RWPE1 (cell line): ENCODE data around the gene MYO5C.

Experiments
- CTCF ChIA-PET: fragments of 350-600 bp; sonication (Branson Sonifier 250); formaldehyde crosslinking; extraction: SDS; loops from one replicate; lab custom pipeline; 2021; lab: Yijun Ruan, JAX
- POLR2A ChIA-PET: fragments of 400-600 bp; formaldehyde crosslinking; extraction: SDS; loops from one replicate; lab custom pipeline; 2020; ENCODE audit warnings: antibody characterized with exemption; ENCODE audit not compliant: low non-redundant PET; lab: Yijun Ruan, JAX
- DNase-seq: peaks from one replicate; pipeline ENCODE4 v3.0.0; 2012; ENCODE audit warnings: low spot score
- H3K27ac ChIP-seq: fragments of 450-650 bp; 2 replicates; pipeline ENCODE4 v1.5.1; 2017
- TF ChIP-seq, protein P1 (sequence below): fragments of 450-650 bp; conservative IDR thresholded peaks from 2 replicates; pipeline ENCODE4 v1.5.1; 2017; ENCODE audit warnings: low read depth, mild to moderate bottlenecking

Gene MYO5C

DNA sequence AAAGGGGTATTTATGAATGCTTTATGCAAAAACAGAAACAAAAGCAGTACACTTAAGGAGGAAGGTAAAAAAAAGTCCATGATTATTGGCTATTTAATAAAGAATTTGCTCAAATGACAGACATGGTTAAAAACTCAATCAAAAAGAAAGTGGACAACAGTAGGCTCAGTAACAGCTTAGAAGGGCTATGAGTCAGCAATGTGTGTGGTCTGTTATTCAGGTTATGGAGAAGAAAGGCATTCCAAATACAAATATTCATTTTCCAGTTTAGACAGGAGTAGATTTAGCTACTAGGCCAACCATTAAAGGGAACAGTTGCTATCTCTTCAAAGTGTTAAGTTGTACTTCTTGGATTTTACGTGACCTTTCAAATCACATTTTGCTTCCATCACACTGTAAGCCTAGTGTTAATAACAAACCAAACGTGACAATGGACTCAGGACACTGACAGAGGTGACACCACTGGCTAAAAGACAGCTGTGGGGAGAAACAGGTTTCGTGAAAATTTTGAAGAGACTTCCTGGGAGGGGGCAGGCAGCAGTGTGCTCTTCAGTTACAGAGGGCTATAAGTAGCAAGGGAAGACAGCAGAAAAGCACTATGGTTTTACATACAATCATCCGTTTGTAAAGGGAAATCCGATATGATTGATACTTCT lies 41.7 kb upstream of the MYO5C start:
- ChIA-PET CTCF (interaction anchor here (0.6 kb wide), 1 partner anchor 186 kb away, joined by 4 read pairs; no protein-coding TSS in a partner anchor), POLR2A (interaction anchor here (0.6 kb wide), 1 partner anchor 212 kb away, joined by 4 read pairs; no protein-coding TSS in a partner anchor)
- no peak overlapping the region for H3K27ac ChIP-seq
- TF ChIP-seq, protein P1, sequence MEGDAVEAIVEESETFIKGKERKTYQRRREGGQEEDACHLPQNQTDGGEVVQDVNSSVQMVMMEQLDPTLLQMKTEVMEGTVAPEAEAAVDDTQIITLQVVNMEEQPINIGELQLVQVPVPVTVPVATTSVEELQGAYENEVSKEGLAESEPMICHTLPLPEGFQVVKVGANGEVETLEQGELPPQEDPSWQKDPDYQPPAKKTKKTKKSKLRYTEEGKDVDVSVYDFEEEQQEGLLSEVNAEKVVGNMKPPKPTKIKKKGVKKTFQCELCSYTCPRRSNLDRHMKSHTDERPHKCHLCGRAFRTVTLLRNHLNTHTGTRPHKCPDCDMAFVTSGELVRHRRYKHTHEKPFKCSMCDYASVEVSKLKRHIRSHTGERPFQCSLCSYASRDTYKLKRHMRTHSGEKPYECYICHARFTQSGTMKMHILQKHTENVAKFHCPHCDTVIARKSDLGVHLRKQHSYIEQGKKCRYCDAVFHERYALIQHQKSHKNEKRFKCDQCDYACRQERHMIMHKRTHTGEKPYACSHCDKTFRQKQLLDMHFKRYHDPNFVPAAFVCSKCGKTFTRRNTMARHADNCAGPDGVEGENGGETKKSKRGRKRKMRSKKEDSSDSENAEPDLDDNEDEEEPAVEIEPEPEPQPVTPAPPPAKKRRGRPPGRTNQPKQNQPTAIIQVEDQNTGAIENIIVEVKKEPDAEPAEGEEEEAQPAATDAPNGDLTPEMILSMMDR: no peak
- DNase-seq: peak; percentile 77

- no peak for DNase-seq
- CTCF ChIA-PET: no interaction called here
- POLR2A ChIA-PET: no interaction called here
- no peak overlapping the region for H3K27ac ChIP-seq
- TF ChIP-seq, protein P1: no peak
Measured at GRCh38 chr15:52336529-52336928, 40.9 kb upstream of the MYO5C start.

GRCh38 chr15:52334491-52335160 lies 39.0 kb upstream of the MYO5C start:
- ChIA-PET POLR2A (no interaction called here), CTCF (no interaction called here)
- TF ChIP-seq, protein P1: no peak
- no peak overlapping the region for H3K27ac ChIP-seq
- DNase-seq: peak; percentile 74

- ChIA-PET CTCF (interaction anchor here (0.5 to 1.0 kb wide), 14 partner anchors 12 to 1416 kb away, joined by 3 to 5 read pairs (median 3); no protein-coding TSS in a partner anchor), POLR2A (no interaction called here)
- TF ChIP-seq, protein P1: peak; percentile 63
- no peak overlapping the region for H3K27ac ChIP-seq
- DNase-seq: peak; percentile 60
Measured at GRCh38 chr15:52331490-52332240, 36.1 kb upstream of the MYO5C start.

GRCh38 chr15:52329987-52330386 lies 34.4 kb upstream of the MYO5C start:
- ChIA-PET POLR2A (no interaction called here), CTCF (no interaction called here)

GRCh38 chr15:52329150-52329549 lies 33.5 kb upstream of the MYO5C start:
- DNase-seq: no peak
- H3K27ac ChIP-seq: no peak overlapping the region
- POLR2A ChIA-PET: no interaction called here
- CTCF ChIA-PET: no interaction called here
- TF ChIP-seq, protein P1: no peak

More at GRCh38 chr15:52329987-52330386, 34.4 kb upstream of the MYO5C start:
- no peak for DNase-seq
- H3K27ac ChIP-seq: no peak overlapping the region
- TF ChIP-seq, protein P1: no peak
